ENCODE measurements around the gene ZNF557.

Gene ZNF557

DNA sequence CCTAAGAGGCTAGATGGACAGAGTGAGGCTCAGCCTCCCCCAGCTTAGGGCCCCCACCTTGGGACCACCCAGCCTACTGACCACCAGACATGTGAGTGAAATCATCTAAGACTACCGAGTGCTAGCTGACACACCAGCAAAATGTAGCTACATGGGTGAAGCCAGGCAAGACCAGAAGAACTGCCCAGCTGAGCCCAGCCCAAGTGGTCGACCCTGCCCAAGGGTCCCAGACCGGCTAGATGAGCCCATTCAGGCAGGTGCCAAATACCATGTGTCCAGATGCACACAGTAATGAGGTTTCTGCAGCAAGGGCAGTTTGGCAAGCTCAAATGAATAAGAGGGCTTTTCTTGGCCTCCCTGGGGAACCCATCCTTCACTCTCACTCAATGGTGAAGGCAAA, 56.6 kb downstream of the ZNF557 start:
- H3K9ac ChIP-seq (ENCODE audit: low read depth, low read length): no peak overlapping the region
- H3K9me3 ChIP-seq (ENCODE audit: control insufficient read depth, insufficient read depth, low read length): peaks cover 8% of the 10 kb centered on the region; the same call in 1 of the 2 replicates
- H3K36me3 ChIP-seq (ENCODE audit: insufficient read depth, low read length): peaks cover 7% of the 10 kb centered on the region; the same call in 1 of the 2 replicates
- H3K4me1 ChIP-seq (ENCODE audit: insufficient read depth, low read length): no peaks in the 10 kb centered on the region

- Histone ChIP-seq H3K9me3 (ENCODE audit: control insufficient read depth, insufficient read depth, low read length) (peaks cover 5% of the 10 kb centered on the region; the same call in 1 of the 2 replicates), H3K9ac (ENCODE audit: low read depth, low read length) (no peak overlapping the region), H3K4me1 (ENCODE audit: insufficient read depth, low read length) (no peaks in the 10 kb centered on the region; the same call in 1 of the 2 replicates), H3K36me3 (ENCODE audit: insufficient read depth, low read length) (peaks cover 7% of the 10 kb centered on the region; the same call in 1 of the 2 replicates)
Measured at GRCh38 chr19:7130043-7130442, 60.5 kb downstream of the ZNF557 start.

GRCh38 chr19:7132054-7132453, 62.6 kb downstream of the ZNF557 start:
- Histone ChIP-seq H3K9ac (ENCODE audit: low read depth, low read length) (no peak overlapping the region), H3K9me3 (ENCODE audit: control insufficient read depth, insufficient read depth, low read length) (no peaks in the 10 kb centered on the region), H3K4me1 (ENCODE audit: insufficient read depth, low read length) (no peaks in the 10 kb centered on the region; the same call in 1 of the 2 replicates), H3K36me3 (ENCODE audit: insufficient read depth, low read length) (no peaks in the 10 kb centered on the region)

GRCh38 chr19:7137120-7137519, 67.6 kb downstream of the ZNF557 start:
- no peaks in the 10 kb centered on the region; the same call in 1 of the 2 replicates for H3K9me3 ChIP-seq (ENCODE audit: control insufficient read depth, insufficient read depth, low read length)
- peaks cover 8% of the 10 kb centered on the region for H3K36me3 ChIP-seq (ENCODE audit: insufficient read depth, low read length)
- no peak overlapping the region for H3K9ac ChIP-seq (ENCODE audit: low read depth, low read length)
- no peaks in the 10 kb centered on the region; the same call in 1 of the 2 replicates for H3K4me1 ChIP-seq (ENCODE audit: insufficient read depth, low read length)
